Activated CD4-positive, alpha-beta memory T cell treated with anti-CD3 and anti-CD28 coated beads, Interleukin-2, amount 10 ng/mL, durations not matched to agents 7 days and 5 days (primary cell): ENCODE results near the gene ZFAND6. TPM values are rescaled to one million over a fixed set of nuclear protein-coding genes. Genes with fewer than 3 reads are reported as not detected.
A peak's percentile ranks its signal among the peaks of the same experiment; 100 is the strongest.
"Not testable (repeated sequence)": the region's sequence is repeated elsewhere in the genome, so short reads cannot be mapped to it uniquely, and the experiment has no call there.

Experiments
- CTCF ChIA-PET: fragments of 350-600 bp; sonication (Branson Sonifier 250); formaldehyde crosslinking; loops from one replicate; lab custom pipeline; 2021; ENCODE audit warnings: antibody characterized with exemption, inconsistent platforms; lab: Charles Lee
- POLR2A ChIA-PET: fragments of 350-600 bp; sonication (Branson Sonifier 250); formaldehyde crosslinking; loops from one replicate; lab custom pipeline; 2021; ENCODE audit warnings: antibody characterized with exemption; lab: Charles Lee
- DNase-seq: peaks from one replicate; pipeline ENCODE4 v3.0.0-alpha.2; 2020
- H3K27ac Mint-ChIP-seq: one replicate; pipeline ENCODE4 v1.8.0; 2021; ENCODE audit warnings: mild to moderate bottlenecking, mixed read lengths
- H3K27me3 Mint-ChIP-seq: one replicate; pipeline ENCODE4 v1.8.0; 2021; ENCODE audit warnings: mixed read lengths
- H3K36me3 Mint-ChIP-seq: one replicate; pipeline ENCODE4 v1.8.0; 2021; ENCODE audit warnings: low read depth, mixed read lengths
- H3K4me1 Mint-ChIP-seq: one replicate; pipeline ENCODE4 v1.8.0; 2021; ENCODE audit warnings: mixed read lengths
- H3K4me3 Mint-ChIP-seq: one replicate; pipeline ENCODE4 v1.8.0; 2021; ENCODE audit warnings: mild to moderate bottlenecking, mixed read lengths
- H3K9me3 Mint-ChIP-seq: one replicate; pipeline ENCODE4 v1.8.0; 2021; ENCODE audit warnings: mixed read lengths
- total RNA-seq, 2 experiments: library from RNA; stranded (reverse); gene quantifications; one replicate each; pipeline ENCODE4 v1.2.3, GENCODE V29; 2021

ZFAND6 gene
- total RNA-seq, 2 experiments from 2014 or later, result 46.7 to 48.7 TPM

- H3K4me1 Mint-ChIP-seq, result peaks cover 49% of the 10 kb centered on the region
- CTCF ChIA-PET, DNase-seq, H3K9me3 Mint-ChIP-seq, H3K4me3 Mint-ChIP-seq, H3K27me3 Mint-ChIP-seq, H3K27ac Mint-ChIP-seq: not testable (repeated sequence)
- peaks cover 23% of the 10 kb centered on the region for H3K36me3 Mint-ChIP-seq
- POLR2A ChIA-PET, result interaction anchor here (4.0 kb wide), 1 partner anchor 95 kb away, joined by 23 read pairs; the partner anchor contains the start of gene ZFAND6
Observed at GRCh38 chr15:80155378-80156175, 96.1 kb downstream of the ZFAND6 start.

GRCh38 chr15:80156176-80156720 lies 96.8 kb downstream of the ZFAND6 start:
- peaks cover 28% of the 10 kb centered on the region for H3K36me3 Mint-ChIP-seq
- POLR2A ChIA-PET, result interaction anchor here (1.1 to 1.5 kb wide), 3 partner anchors 72 to 96 kb away, joined by 3 read pairs; no protein-coding TSS in a partner anchor
- no peak for DNase-seq
- peaks cover 56% of the 10 kb centered on the region for H3K4me1 Mint-ChIP-seq
- CTCF ChIA-PET, result no interaction called here
- H3K27me3 Mint-ChIP-seq, result no peaks in the 10 kb centered on the region
- no peak overlapping the region for H3K27ac Mint-ChIP-seq
- no peak overlapping the region for H3K4me3 Mint-ChIP-seq
- H3K9me3 Mint-ChIP-seq, result no peaks in the 10 kb centered on the region

GRCh38 chr15:80157215-80157614 lies 97.7 kb downstream of the ZFAND6 start:
- H3K27me3 Mint-ChIP-seq, result no peaks in the 10 kb centered on the region
- H3K9me3 Mint-ChIP-seq, result no peaks in the 10 kb centered on the region
- POLR2A ChIA-PET, result interaction anchor here (1.1 to 1.5 kb wide), 4 partner anchors 73 to 260 kb away, joined by 3 to 6 read pairs (median 3); partner anchors contain the start of gene MTHFS
- H3K36me3 Mint-ChIP-seq, result peaks cover 38% of the 10 kb centered on the region
- H3K4me3 Mint-ChIP-seq, result no peak overlapping the region
- DNase-seq, result no peak
- CTCF ChIA-PET, result interaction anchor here (1.6 kb wide), 1 partner anchor 16 kb away, joined by 8 read pairs; no protein-coding TSS in a partner anchor
- peaks cover 56% of the 10 kb centered on the region for H3K4me1 Mint-ChIP-seq
- no peak overlapping the region for H3K27ac Mint-ChIP-seq

- H3K9me3 Mint-ChIP-seq, result no peaks in the 10 kb centered on the region
- peaks cover 44% of the 10 kb centered on the region for H3K4me1 Mint-ChIP-seq
- no peak for DNase-seq
- ChIA-PET POLR2A (interaction anchor here (2.6 kb wide), 1 partner anchor 99 kb away, joined by 18 read pairs; the partner anchor contains the start of gene ZFAND6), CTCF (interaction anchor here (2.9 kb wide), 1 partner anchor 14 kb away, joined by 17 read pairs; no protein-coding TSS in a partner anchor)
- peaks cover 56% of the 10 kb centered on the region for H3K36me3 Mint-ChIP-seq
- H3K4me3 Mint-ChIP-seq, result no peak overlapping the region
- H3K27ac Mint-ChIP-seq, result peak overlapping the region; percentile 85
- H3K27me3 Mint-ChIP-seq, result no peaks in the 10 kb centered on the region
Observed at GRCh38 chr15:80159301-80159700, 99.8 kb downstream of the ZFAND6 start.

GRCh38 chr15:80159811-80160569 lies 100.5 kb downstream of the ZFAND6 start:
- ChIA-PET CTCF (interaction anchor here (0.9 to 2.9 kb wide), 6 partner anchors 13 to 264 kb away, joined by 3 to 17 read pairs (median 4); no protein-coding TSS in a partner anchor), POLR2A (interaction anchor here (0.8 to 2.6 kb wide), 7 partner anchors 9 to 264 kb away, joined by 3 to 18 read pairs (median 5); partner anchors contain the start of genes BCL2A1, MTHFS and ZFAND6)
- DNase-seq, result peak; percentile 50
- H3K27ac Mint-ChIP-seq, result peak overlapping the region; percentile 85
- peaks cover 54% of the 10 kb centered on the region for H3K36me3 Mint-ChIP-seq
- no peaks in the 10 kb centered on the region for H3K27me3 Mint-ChIP-seq
- no peaks in the 10 kb centered on the region for H3K9me3 Mint-ChIP-seq
- H3K4me3 Mint-ChIP-seq, result no peak overlapping the region
- H3K4me1 Mint-ChIP-seq, result peaks cover 37% of the 10 kb centered on the region

- Mint-ChIP-seq H3K27ac (peak overlapping the region; percentile 85), H3K36me3 (peaks cover 50% of the 10 kb centered on the region), H3K27me3 (no peaks in the 10 kb centered on the region), H3K4me3 (no peak overlapping the region), H3K9me3 (no peaks in the 10 kb centered on the region), H3K4me1 (peaks cover 30% of the 10 kb centered on the region)
- CTCF ChIA-PET, result interaction anchor here (0.9 to 2.9 kb wide), 7 partner anchors 12 to 264 kb away, joined by 3 to 17 read pairs (median 5); no protein-coding TSS in a partner anchor
- POLR2A ChIA-PET, result interaction anchor here (0.7 to 2.6 kb wide), 9 partner anchors 10 to 265 kb away, joined by 3 to 18 read pairs (median 4); partner anchors contain the start of genes BCL2A1, MTHFS and ZFAND6
- peak; percentile 79 for DNase-seq
Observed at GRCh38 chr15:80160570-80161156, 101.2 kb downstream of the ZFAND6 start.

- no peaks in the 10 kb centered on the region for H3K27me3 Mint-ChIP-seq
- H3K9me3 Mint-ChIP-seq, result no peaks in the 10 kb centered on the region
- peaks cover 28% of the 10 kb centered on the region for H3K4me1 Mint-ChIP-seq
- H3K4me3 Mint-ChIP-seq, result no peak overlapping the region
- ChIA-PET POLR2A (interaction anchor here (0.7 to 2.6 kb wide), 6 partner anchors 10 to 265 kb away, joined by 3 to 18 read pairs (median 5); partner anchors contain the start of genes MTHFS and ZFAND6), CTCF (interaction anchor here (1.1 to 2.9 kb wide), 6 partner anchors 8 to 101 kb away, joined by 3 to 17 read pairs (median 4); no protein-coding TSS in a partner anchor)
- peak overlapping the region; percentile 85 for H3K27ac Mint-ChIP-seq
- peaks cover 50% of the 10 kb centered on the region for H3K36me3 Mint-ChIP-seq
- DNase-seq, result no peak
Observed at GRCh38 chr15:80161468-80162016, 102.1 kb downstream of the ZFAND6 start.

GRCh38 chr15:80162059-80162554 lies 102.6 kb downstream of the ZFAND6 start:
- Mint-ChIP-seq H3K27me3 (no peaks in the 10 kb centered on the region), H3K36me3 (peaks cover 50% of the 10 kb centered on the region), H3K27ac (no peak overlapping the region), H3K4me3 (no peak overlapping the region), H3K4me1 (peaks cover 28% of the 10 kb centered on the region), H3K9me3 (no peaks in the 10 kb centered on the region)
- DNase-seq, result no peak
- ChIA-PET CTCF (interaction anchor here (1.4 to 1.9 kb wide), 2 partner anchors 9 to 73 kb away, joined by 4 to 6 read pairs; no protein-coding TSS in a partner anchor), POLR2A (no interaction called here)

GRCh38 chr15:80163217-80163616 lies 103.7 kb downstream of the ZFAND6 start:
- ChIA-PET POLR2A (no interaction called here), CTCF (interaction anchor here (0.5 to 1.4 kb wide), 3 partner anchors 10 to 1303 kb away, joined by 3 to 5 read pairs (median 4); no protein-coding TSS in a partner anchor)
- no peak overlapping the region for H3K27ac Mint-ChIP-seq
- DNase-seq, result no peak
- no peaks in the 10 kb centered on the region for H3K9me3 Mint-ChIP-seq
- H3K4me1 Mint-ChIP-seq, result peaks cover 28% of the 10 kb centered on the region
- H3K27me3 Mint-ChIP-seq, result no peaks in the 10 kb centered on the region
- no peak overlapping the region for H3K4me3 Mint-ChIP-seq
- peaks cover 50% of the 10 kb centered on the region for H3K36me3 Mint-ChIP-seq

- Mint-ChIP-seq H3K36me3 (peaks cover 53% of the 10 kb centered on the region), H3K27me3 (no peaks in the 10 kb centered on the region), H3K4me3 (no peak overlapping the region), H3K4me1 (peaks cover 27% of the 10 kb centered on the region), H3K27ac (no peak overlapping the region), H3K9me3 (no peaks in the 10 kb centered on the region)
- POLR2A ChIA-PET, result no interaction called here
- CTCF ChIA-PET, result no interaction called here
- DNase-seq, result no peak
Observed at GRCh38 chr15:80163897-80164296, 104.4 kb downstream of the ZFAND6 start.

- DNase-seq, result no peak
- Mint-ChIP-seq H3K4me1 (no peaks in the 10 kb centered on the region), H3K4me3 (no peak overlapping the region), H3K9me3 (no peaks in the 10 kb centered on the region), H3K27ac (no peak overlapping the region), H3K36me3 (peaks cover 23% of the 10 kb centered on the region), H3K27me3 (no peaks in the 10 kb centered on the region)
- ChIA-PET CTCF (no interaction called here), POLR2A (no interaction called here)
Observed at GRCh38 chr15:80167936-80168335, 108.5 kb downstream of the ZFAND6 start.
